Lower leg skin (tissue), 3 donors: ENCODE data around the gene CLTCL1.

ENCODE experiments used
- POLR2A ChIP-seq, 2 donors: fragments of 450-650 bp; IDR thresholded peaks; one replicate each; pipeline ENCODE4 v1.6.1; 2016 to 2017; ENCODE audit warnings: antibody characterized with exemption in 2 of 2, mild to moderate bottlenecking in 1 of 2, moderate library complexity in 1 of 2
- TF ChIP-seq, protein P1 (sequence below), 3 donors: fragments of 450-650 bp; IDR thresholded peaks; one replicate each; pipeline ENCODE4 v1.5.1; 2016; ENCODE audit warnings: antibody characterized with exemption in 3 of 3, mild to moderate bottlenecking in 3 of 3, moderate library complexity in 2 of 3

DNA sequence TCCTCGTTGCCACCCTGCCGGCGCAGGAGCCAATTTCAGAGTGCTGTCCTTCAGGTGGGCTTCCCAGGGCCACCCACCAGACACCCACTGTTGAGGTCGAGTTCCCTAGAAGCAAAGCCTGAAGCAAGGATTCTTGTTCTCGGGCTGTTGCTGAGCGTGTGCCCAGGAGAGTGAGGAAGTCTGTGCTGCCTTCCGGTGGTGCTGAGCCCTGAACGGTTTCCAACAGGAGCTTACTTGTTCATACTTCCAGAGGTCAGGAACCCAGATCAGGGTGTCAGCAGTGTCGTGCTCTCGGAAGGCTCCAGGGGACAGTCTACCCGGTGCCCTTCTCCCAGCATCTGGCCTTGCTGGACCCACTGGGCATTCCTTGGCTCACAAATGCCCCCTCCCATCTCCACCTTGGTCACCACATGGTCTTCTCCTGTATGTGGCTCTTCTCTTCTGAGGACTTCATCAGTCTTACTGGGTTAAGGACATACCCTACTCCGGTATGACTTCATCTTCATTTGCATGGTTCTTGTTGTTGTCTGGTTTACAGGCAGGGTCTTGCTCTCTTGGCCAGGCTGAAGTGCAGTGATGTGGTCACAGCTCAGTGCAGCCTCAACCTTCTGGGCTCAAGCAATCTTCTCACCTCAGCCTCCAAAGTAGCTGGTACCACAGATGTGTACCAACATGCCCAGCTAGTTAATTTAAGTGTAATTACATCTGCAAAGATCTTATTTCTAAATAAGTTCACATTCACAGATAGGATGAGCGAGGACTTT lies 124.2 kb downstream of the CLTCL1 start:
- no peak for TF ChIP-seq POLR2A (IDR thresholded peaks at IDR 0.05)
- TF ChIP-seq, protein P1, sequence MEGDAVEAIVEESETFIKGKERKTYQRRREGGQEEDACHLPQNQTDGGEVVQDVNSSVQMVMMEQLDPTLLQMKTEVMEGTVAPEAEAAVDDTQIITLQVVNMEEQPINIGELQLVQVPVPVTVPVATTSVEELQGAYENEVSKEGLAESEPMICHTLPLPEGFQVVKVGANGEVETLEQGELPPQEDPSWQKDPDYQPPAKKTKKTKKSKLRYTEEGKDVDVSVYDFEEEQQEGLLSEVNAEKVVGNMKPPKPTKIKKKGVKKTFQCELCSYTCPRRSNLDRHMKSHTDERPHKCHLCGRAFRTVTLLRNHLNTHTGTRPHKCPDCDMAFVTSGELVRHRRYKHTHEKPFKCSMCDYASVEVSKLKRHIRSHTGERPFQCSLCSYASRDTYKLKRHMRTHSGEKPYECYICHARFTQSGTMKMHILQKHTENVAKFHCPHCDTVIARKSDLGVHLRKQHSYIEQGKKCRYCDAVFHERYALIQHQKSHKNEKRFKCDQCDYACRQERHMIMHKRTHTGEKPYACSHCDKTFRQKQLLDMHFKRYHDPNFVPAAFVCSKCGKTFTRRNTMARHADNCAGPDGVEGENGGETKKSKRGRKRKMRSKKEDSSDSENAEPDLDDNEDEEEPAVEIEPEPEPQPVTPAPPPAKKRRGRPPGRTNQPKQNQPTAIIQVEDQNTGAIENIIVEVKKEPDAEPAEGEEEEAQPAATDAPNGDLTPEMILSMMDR (IDR thresholded peaks at IDR 0.05) = no peak
